GM18951 (cell line): Measurements from ENCODE around the gene CYP2W1.
"Not testable (repeated sequence)": the region's sequence is repeated elsewhere in the genome, so short reads cannot be mapped to it uniquely, and the experiment has no call there.

Experiments used
- POLR2A ChIP-seq: IDR thresholded peaks from 4 replicates; pipeline ENCODE4 v1.6.1; 2011; ENCODE audit warnings: mild to moderate bottlenecking; ENCODE audit not compliant: insufficient read length, insufficient read depth; ENCODE audit errors: extremely low read depth
- in situ Hi-C: fragments of 300-500 bp; cut with MboI; formaldehyde crosslinking; loops from one replicate; pipeline ENCODE4 v1.12.0; 2022; ENCODE audit warnings: low sequenced_read_pairs, mixed read lengths, inconsistent platforms; ENCODE audit not compliant: unreplicated experiment

Gene CYP2W1

DNA sequence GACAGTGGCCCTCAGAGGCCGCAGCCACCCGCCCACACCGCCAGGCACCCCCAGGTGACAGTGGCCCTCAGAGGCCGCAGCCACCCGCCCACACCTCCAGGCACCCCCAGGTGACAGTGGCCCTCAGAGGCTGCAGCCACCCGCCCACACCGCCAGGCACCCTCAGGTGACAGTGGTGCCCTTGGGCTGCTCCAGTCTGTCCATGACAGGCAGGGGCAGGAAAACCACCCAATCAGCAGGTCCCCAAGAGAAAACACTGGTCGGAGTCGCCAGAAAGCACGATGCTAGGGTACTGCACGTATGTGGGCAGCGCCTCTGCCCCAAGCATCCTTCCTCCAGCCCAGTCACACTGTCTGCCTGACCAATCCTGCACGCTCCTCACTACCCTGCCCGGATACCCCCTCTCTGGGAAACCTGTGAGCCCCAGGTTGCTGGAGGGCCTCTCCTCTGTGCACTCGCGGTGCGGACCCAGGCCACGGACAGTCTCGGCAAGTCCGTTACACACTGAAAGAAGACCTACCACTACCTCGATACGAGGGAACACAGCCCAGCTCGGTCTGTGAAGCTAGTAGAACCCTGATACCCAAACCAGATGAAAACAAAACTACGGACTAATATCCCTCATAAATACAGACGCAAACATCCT is 49.7 kb downstream of the CYP2W1 start:
- in situ Hi-C loops, result no loop called here

DNA sequence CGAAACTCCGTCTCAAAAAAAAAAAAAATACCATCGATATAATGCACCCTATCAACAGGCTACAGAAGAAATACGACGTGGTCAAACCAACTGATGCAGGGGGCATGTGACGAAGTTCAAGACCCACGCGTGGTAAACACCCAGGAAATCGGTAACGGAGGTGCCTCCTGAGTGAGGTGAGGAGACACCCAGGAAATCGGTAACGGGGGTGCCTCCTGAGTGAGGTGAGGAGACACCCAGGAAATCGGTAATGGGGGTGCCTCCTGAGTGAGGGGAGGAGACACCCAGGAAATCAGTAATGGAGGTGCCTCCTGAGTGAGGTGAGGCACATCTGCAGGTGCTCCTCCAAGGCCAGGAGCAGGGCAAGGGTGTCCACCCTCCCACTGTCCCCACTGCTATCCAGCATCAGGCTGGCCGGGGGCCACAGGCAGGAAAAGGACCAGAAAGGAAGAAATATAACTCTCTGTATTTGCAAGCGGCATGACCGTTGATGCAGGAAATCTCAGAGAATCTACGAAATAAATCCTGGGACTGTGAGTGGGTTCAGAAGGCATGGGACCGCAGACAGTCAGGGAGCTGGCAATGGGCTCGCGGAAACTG is 50.7 kb downstream of the CYP2W1 start:
- no peak for TF ChIP-seq POLR2A
- in situ Hi-C loops, result no loop called here

More for the DNA sequence above, 49.7 kb downstream of the CYP2W1 start:
- no peak for TF ChIP-seq POLR2A

GRCh38 chr7:1034769-1035168 is 51.8 kb downstream of the CYP2W1 start:
- in situ Hi-C loops, result not testable (repeated sequence)

DNA sequence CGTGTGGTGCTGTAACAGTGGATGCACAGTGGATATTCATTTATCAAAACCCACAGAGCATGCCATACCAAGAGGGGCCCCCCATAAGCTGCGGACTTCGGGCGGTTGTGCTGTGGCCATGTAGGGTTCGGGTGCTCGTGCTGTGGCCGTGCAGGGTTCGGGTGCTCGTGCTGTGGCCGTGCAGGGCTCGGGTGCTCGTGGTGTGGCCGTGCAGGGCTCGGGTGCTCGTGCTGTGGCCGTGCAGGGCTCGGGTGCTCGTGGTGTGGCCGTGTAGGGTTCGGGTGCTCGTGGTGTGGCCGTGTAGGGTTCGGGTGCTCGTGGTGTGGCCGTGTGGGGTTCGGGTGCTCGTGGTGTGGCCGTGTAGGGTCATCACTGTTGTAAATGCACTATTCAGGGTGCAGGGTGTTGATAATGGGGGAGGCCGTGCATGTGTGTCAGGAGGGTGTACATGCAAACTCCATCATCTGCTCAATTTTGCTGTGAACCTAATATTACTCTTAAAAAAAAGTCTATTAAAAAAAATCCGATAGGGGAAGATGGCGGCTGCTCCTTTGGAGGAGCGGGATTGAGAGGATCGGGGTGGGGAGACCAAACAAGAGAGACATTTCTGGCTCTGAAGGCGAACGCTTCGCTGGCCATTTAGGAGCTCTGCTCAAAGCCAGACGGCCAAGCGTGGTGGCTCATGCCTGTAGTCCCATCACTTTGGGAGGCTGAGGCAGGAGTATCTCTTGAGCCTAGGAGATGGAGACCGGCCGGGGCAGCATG is 53.4 kb downstream of the CYP2W1 start:
- in situ Hi-C loops, result not testable (repeated sequence)
